Pulmonary artery endothelial cell (primary cell): ENCODE results near the gene KRABD2. TPM values are rescaled to one million over a fixed set of nuclear protein-coding genes. Genes with fewer than 3 reads are reported as not detected.

Experiments
- total RNA-seq: library from RNA; depleted of rRNA; stranded (reverse); fragments of >200 nt; gene quantifications from 2 replicates; pipeline ENCODE4 v1.2.3, GENCODE V29; 2014

KRABD2 gene

Other genes with a start within 250 kb of the KRABD2 start
- gene PER1, start 224.3 kb downstream of the KRABD2 start, total RNA-seq: 8.0 and 11.3 TPM in 2 replicates
- gene VAMP2, start 213.8 kb downstream of the KRABD2 start, total RNA-seq: 3.9 and 4.0 TPM in 2 replicates
- 15.8 and 33.2 TPM in 2 replicates for gene TMEM107, start 200.3 kb downstream of the KRABD2 start, total RNA-seq
- 9.6 and 13.4 TPM in 2 replicates for gene BORCS6, start 186.5 kb downstream of the KRABD2 start, total RNA-seq
- gene AURKB, start 166.1 kb downstream of the KRABD2 start, total RNA-seq: 34.4 and 60.2 TPM in 2 replicates
- gene CTC1, start 128.6 kb downstream of the KRABD2 start, total RNA-seq: 5.5 and 10.6 TPM in 2 replicates
- 40.7 and 52.3 TPM in 2 replicates for gene PFAS, start 127.4 kb downstream of the KRABD2 start, total RNA-seq
- gene RANGRF, start 88.0 kb downstream of the KRABD2 start, total RNA-seq: 17.1 and 17.6 TPM in 2 replicates
- gene SLC25A35, start 81.3 kb downstream of the KRABD2 start, total RNA-seq: 0.67 and 1.1 TPM in 2 replicates
- 12.7 and 17.9 TPM in 2 replicates for gene ARHGEF15, start 66.5 kb downstream of the KRABD2 start, total RNA-seq
- gene ODF4, start 36.9 kb downstream of the KRABD2 start, total RNA-seq: not detected in 2 replicates
- gene RPL26, start 6.5 kb upstream of the KRABD2 start, total RNA-seq: 3,304 and 3,763 TPM in 2 replicates
- not detected in 2 replicates for gene RNF222, start 21.1 kb upstream of the KRABD2 start, total RNA-seq
- gene NDEL1, start 59.2 kb upstream of the KRABD2 start, total RNA-seq: 33.4 and 38.2 TPM in 2 replicates